Osteoblast (primary cell): ENCODE measurements around the gene PPIP5K1. TPM values are rescaled to one million over a fixed set of nuclear protein-coding genes. Genes with fewer than 3 reads are reported as not detected.
A peak's percentile ranks its signal among the peaks of the same experiment; 100 is the strongest.

Experiments
- DNase-seq: peaks from one replicate; pipeline ENCODE4 v3.0.0; 2011; ENCODE audit warnings: low spot score, mixed read lengths; ENCODE audit not compliant: insufficient read length; ENCODE audit errors: missing footprints
- H2AFZ ChIP-seq: 2 replicates; pipeline ENCODE4 v1.6.0; 2011; ENCODE audit warnings: mild to moderate bottlenecking, low read length
- H3K27ac ChIP-seq: 2 replicates; pipeline ENCODE4 v1.5.1; 2011; ENCODE audit warnings: mild to moderate bottlenecking, low read depth, low read length, moderate library complexity
- H3K27me3 ChIP-seq: 2 replicates; pipeline ENCODE4 v1.6.0; 2012; ENCODE audit warnings: mild to moderate bottlenecking, control low read depth, inconsistent platforms, low read length, moderate library complexity; ENCODE audit not compliant: insufficient read depth
- H3K36me3 ChIP-seq: 2 replicates; pipeline ENCODE4 v1.5.1; 2011; ENCODE audit warnings: mild to moderate bottlenecking, low read length, control low read depth, moderate library complexity; ENCODE audit not compliant: insufficient read depth
- H3K4me1 ChIP-seq: 2 replicates; pipeline ENCODE4 v1.5.1; 2011; ENCODE audit warnings: mild to moderate bottlenecking, low read length, control low read depth, moderate library complexity; ENCODE audit not compliant: insufficient read depth
- H3K4me2 ChIP-seq: 2 replicates; pipeline ENCODE4 v1.6.0; 2011; ENCODE audit warnings: mild to moderate bottlenecking, low read length; ENCODE audit not compliant: insufficient read depth
- H3K4me3 ChIP-seq: fragments of 200-600 bp; sonication (generic); 3 replicates; pipeline ENCODE4 v1.5.1; 2012; ENCODE audit warnings: mild to moderate bottlenecking, low read length, inconsistent platforms; ENCODE audit not compliant: insufficient read depth
- H3K79me2 ChIP-seq: 2 replicates; pipeline ENCODE4 v1.6.0; 2012; ENCODE audit warnings: mild to moderate bottlenecking, low read length, control low read depth, inconsistent platforms; ENCODE audit not compliant: insufficient read depth
- H3K9me3 ChIP-seq: 2 replicates; pipeline ENCODE4 v1.5.1; 2011; ENCODE audit warnings: low read depth, low read length, control low read depth
- H4K20me1 ChIP-seq: 2 replicates; pipeline ENCODE4 v1.6.0; 2012; ENCODE audit warnings: mild to moderate bottlenecking, low read length, control low read depth; ENCODE audit not compliant: insufficient read depth
- CTCF ChIP-seq: IDR thresholded peaks from 2 replicates; pipeline ENCODE4 v1.5.1; 2011; ENCODE audit warnings: mild to moderate bottlenecking, low read depth, low read length, moderate library complexity; ENCODE audit errors: extremely low read depth
- total RNA-seq: library from RNA; depleted of rRNA; stranded (reverse); fragments of >200 nt; gene quantifications from 2 replicates; pipeline ENCODE4 v1.2.3, GENCODE V29; 2012

The PPIP5K1 gene
- total RNA-seq, 1 donor = 20.3 TPM

DNA sequence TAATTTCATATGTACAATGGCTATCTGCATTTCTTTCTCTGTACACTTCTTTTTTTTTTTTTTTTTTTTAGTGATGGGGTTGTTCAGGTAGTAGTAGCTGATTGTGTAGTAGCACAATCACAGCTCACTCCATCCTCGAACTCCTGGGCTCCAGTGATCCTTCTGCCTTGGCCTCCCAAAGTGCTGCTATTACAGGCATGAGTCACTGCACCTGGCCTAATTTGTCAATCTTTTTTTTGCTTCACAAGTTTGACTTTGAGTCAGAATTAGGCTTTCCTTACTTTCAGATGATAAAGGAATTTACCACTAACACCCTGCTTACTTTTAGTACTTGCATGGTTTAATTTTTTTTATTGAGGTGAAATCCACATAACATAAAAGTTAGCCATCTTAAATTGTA, 44.6 kb downstream of the PPIP5K1 start:
- Histone ChIP-seq H3K27me3 (no peaks in the 10 kb centered on the region), H2AFZ (no peak overlapping the region), H3K9me3 (no peaks in the 10 kb centered on the region), H3K36me3 (peaks cover 4% of the 10 kb centered on the region), H3K4me1 (peaks cover 5% of the 10 kb centered on the region), H3K4me2 (no peak overlapping the region), H3K79me2 (no peaks in the 10 kb centered on the region), H3K27ac (no peak overlapping the region), H4K20me1 (no peaks in the 10 kb centered on the region), H3K4me3 (no peak overlapping the region)
- no peak for DNase-seq
- no peak for TF ChIP-seq CTCF

GRCh38 chr15:43544266-43544665, 45.7 kb downstream of the PPIP5K1 start:
- no peak for DNase-seq
- Histone ChIP-seq H4K20me1 (no peaks in the 10 kb centered on the region), H3K4me1 (no peaks in the 10 kb centered on the region), H3K9me3 (no peaks in the 10 kb centered on the region), H2AFZ (no peak overlapping the region), H3K4me3 (no peak overlapping the region), H3K27ac (no peak overlapping the region), H3K27me3 (no peaks in the 10 kb centered on the region), H3K79me2 (no peaks in the 10 kb centered on the region), H3K36me3 (peaks cover 4% of the 10 kb centered on the region), H3K4me2 (no peak overlapping the region)
- TF ChIP-seq CTCF = no peak

GRCh38 chr15:43541785-43542184, 48.2 kb downstream of the PPIP5K1 start:
- DNase-seq = peak; percentile 11
- no peaks in the 10 kb centered on the region for H3K27me3 ChIP-seq
- no peaks in the 10 kb centered on the region for H3K36me3 ChIP-seq
- H3K4me2 ChIP-seq = no peak overlapping the region
- H3K79me2 ChIP-seq = no peaks in the 10 kb centered on the region
- H3K4me3 ChIP-seq = no peak overlapping the region
- H2AFZ ChIP-seq = no peak overlapping the region
- H3K4me1 ChIP-seq = no peaks in the 10 kb centered on the region
- H4K20me1 ChIP-seq = no peaks in the 10 kb centered on the region
- H3K27ac ChIP-seq = no peak overlapping the region
- TF ChIP-seq CTCF = no peak
- H3K9me3 ChIP-seq = no peaks in the 10 kb centered on the region

DNA sequence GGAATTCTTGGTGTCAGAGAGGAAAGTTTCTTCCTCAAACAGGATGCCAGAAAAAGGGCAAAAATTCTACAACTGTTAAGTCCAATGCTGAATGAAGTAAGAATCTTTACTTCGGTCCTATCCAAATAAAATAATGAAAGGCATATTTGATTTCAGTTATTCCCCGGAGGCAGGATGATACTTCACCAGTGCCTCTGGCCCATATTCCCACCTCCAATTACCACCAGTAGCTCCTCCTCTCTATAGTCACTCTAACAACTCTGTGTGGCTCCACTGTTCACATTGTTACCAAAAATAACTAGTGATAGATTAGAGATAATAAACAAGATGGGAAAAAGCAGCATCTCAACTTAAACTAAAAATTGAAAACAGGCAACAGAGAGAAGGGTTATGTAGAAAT, 51.9 kb downstream of the PPIP5K1 start:
- Histone ChIP-seq H3K4me2 (no peak overlapping the region), H3K79me2 (no peaks in the 10 kb centered on the region), H3K27ac (no peak overlapping the region), H3K9me3 (no peaks in the 10 kb centered on the region), H2AFZ (no peak overlapping the region), H3K4me3 (no peak overlapping the region), H3K4me1 (no peaks in the 10 kb centered on the region), H4K20me1 (no peaks in the 10 kb centered on the region), H3K36me3 (peaks cover 8% of the 10 kb centered on the region), H3K27me3 (no peaks in the 10 kb centered on the region)
- peak; percentile 9 for DNase-seq
- no peak for TF ChIP-seq CTCF
